KOPT-K1 (cell line): ENCODE data around the gene ALPI.
"Not testable (repeated sequence)": the region's sequence is repeated elsewhere in the genome, so short reads cannot be mapped to it uniquely, and the experiment has no call there.

Experiments used
- H3K27ac ChIP-seq: fragments of 200-600 bp; sonication (generic); 2 replicates; pipeline ENCODE4 v1.5.1; 2016; ENCODE audit warnings: antibody characterized with exemption, mild to moderate bottlenecking, low read depth, low read length; ENCODE audit not compliant: poor library complexity, severe bottlenecking
- H3K36me3 ChIP-seq: fragments of 200-600 bp; sonication (generic); 2 replicates; pipeline ENCODE4 v1.5.1; 2017; ENCODE audit warnings: antibody characterized with exemption, mild to moderate bottlenecking, low read length, moderate library complexity; ENCODE audit not compliant: insufficient read depth
- H3K9me3 ChIP-seq: fragments of 200-600 bp; sonication (generic); 2 replicates; pipeline ENCODE4 v1.5.1; 2017; ENCODE audit warnings: antibody characterized with exemption, low read length, mild to moderate bottlenecking; ENCODE audit not compliant: insufficient read depth, poor library complexity, severe bottlenecking

ALPI gene

GRCh38 chr2:232434563-232435374 lies 21.2 kb upstream of the ALPI start:
- Histone ChIP-seq H3K9me3 (no peaks in the 10 kb centered on the region), H3K27ac (no peak overlapping the region), H3K36me3 (no peaks in the 10 kb centered on the region)

GRCh38 chr2:232435375-232435648 lies 20.6 kb upstream of the ALPI start:
- H3K36me3 ChIP-seq, result no peaks in the 10 kb centered on the region
- no peaks in the 10 kb centered on the region for H3K9me3 ChIP-seq
- H3K27ac ChIP-seq, result no peak overlapping the region

DNA sequence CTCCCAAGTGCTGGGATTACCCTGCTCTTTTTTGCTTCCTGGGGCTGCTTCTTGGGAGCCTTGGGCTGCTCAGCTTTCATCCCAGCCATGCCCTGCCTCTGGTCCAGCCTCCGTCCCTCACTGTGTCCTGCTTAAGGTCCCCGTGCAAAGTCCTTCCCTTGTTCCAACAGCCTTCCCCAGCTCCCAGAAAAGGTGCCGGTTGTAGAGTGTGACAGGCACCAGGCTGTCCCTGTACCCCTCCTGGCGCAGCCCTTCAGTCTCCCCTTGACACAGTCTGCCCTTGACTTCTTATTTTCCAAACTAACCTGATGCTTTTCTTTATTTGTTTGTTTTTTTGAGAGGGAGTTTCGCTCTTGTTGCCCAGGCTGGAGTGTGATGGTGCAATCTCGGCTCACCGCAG lies 20.1 kb upstream of the ALPI start:
- Histone ChIP-seq H3K36me3 (no peaks in the 10 kb centered on the region), H3K9me3 (no peaks in the 10 kb centered on the region), H3K27ac (no peak overlapping the region)

DNA sequence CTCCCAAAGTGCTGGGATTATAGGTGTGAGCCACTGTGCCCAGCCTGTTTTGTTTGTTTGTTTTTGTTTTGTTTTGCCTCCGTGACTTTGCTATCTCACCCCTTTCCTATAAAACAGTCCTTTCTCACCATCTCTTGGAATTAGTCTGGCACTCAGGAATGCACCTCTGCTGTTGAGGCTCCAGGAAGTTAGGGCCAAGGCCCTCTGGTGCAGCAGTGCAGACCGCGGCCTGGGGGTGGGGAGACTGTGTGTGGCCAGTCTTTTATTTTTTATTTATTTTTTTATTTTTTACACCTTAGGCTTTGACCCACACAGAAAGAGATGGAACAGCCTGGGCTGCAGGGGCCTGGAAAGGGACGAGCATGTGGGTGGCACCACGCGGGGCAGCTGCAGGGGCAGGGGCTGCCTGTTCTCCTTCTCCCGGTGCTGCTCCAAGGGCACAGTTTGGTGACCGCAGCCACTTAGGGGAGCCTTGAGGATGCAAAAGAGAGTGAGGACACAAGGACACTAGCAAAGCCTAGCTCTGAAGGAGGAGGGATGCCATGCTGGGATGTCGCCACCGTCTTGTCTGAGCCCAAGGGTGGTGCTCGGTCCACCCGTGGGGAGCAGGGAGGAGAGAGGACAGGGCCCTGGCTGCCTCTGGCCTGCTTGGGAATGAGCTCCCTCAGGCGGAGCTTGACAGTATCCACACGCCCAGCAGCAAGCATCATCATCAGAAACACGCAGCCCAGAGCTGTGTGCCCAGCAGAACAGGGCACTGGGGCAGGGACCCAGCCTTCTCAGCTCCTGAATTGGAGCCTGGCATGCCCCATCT lies 19.4 kb upstream of the ALPI start:
- Histone ChIP-seq H3K9me3 (no peaks in the 10 kb centered on the region), H3K36me3 (no peaks in the 10 kb centered on the region), H3K27ac (no peak overlapping the region)

GRCh38 chr2:232437195-232437571 lies 18.8 kb upstream of the ALPI start:
- no peak overlapping the region for H3K27ac ChIP-seq
- H3K9me3 ChIP-seq, result no peaks in the 10 kb centered on the region
- H3K36me3 ChIP-seq, result no peaks in the 10 kb centered on the region

DNA sequence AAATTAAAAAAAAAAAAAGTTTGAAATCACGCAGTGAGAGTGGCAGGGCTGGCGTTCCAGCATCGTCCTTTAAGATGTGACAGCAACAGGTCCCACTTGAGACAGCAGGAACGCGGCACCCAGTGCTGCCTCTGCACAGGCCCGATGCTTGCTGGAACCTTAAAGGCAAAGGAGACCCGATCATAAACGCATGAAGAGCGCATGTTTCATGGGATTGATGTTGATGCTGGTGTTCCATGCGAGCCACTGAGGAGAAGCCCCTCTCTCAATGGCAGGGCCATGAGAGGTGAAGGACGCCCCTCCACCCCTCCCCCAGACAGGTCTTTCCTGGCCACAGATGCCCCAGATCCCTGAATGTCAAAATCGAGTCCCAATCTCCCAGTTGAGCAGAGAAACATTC lies 17.9 kb upstream of the ALPI start:
- Histone ChIP-seq H3K9me3 (no peaks in the 10 kb centered on the region), H3K27ac (no peak overlapping the region), H3K36me3 (no peaks in the 10 kb centered on the region)

DNA sequence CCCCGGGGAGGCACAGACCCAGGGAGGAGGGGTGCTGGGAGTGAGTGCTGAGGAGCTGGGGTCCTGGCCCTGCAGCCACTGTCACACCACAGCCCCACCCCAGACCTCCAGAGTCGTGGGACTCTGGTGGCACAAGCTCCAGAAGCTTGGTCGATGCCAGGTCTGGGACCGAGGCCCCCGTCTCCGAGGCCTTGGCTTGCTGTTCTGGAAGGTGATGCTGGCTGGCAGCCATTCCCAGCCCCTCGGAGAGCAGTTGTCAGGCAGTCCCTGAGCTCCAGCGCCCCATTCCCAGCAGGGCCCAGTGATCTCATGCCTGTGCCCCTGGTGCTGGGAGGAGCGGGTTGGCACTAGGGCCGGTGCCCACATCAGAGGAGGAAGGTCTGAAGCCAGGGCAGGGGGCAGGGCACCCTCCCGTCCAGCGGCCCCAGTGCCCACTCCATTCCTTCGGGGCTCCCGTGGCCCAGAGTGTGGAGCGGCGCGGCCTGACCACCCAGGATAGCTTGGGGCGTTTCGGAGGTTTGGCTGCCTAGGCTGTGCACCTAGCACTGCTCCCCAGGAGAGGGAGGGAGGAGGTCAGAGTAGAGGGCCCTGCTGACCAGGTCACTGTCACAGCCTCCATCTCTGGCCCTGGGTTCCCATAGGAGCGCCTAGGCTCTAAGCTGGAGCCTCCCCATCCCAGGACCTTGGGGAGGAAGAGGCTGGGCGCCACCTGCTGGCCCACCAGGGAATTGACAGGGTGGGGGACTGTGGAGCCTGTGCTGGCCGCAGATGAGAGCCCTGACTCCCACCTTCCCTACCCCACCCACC lies 16.8 kb upstream of the ALPI start:
- Histone ChIP-seq H3K36me3 (no peaks in the 10 kb centered on the region), H3K9me3 (no peaks in the 10 kb centered on the region), H3K27ac (no peak overlapping the region)

- Histone ChIP-seq H3K36me3 (no peaks in the 10 kb centered on the region), H3K9me3 (no peaks in the 10 kb centered on the region), H3K27ac (no peak overlapping the region)
Observed at GRCh38 chr2:232439758-232440135, 16.2 kb upstream of the ALPI start.

DNA sequence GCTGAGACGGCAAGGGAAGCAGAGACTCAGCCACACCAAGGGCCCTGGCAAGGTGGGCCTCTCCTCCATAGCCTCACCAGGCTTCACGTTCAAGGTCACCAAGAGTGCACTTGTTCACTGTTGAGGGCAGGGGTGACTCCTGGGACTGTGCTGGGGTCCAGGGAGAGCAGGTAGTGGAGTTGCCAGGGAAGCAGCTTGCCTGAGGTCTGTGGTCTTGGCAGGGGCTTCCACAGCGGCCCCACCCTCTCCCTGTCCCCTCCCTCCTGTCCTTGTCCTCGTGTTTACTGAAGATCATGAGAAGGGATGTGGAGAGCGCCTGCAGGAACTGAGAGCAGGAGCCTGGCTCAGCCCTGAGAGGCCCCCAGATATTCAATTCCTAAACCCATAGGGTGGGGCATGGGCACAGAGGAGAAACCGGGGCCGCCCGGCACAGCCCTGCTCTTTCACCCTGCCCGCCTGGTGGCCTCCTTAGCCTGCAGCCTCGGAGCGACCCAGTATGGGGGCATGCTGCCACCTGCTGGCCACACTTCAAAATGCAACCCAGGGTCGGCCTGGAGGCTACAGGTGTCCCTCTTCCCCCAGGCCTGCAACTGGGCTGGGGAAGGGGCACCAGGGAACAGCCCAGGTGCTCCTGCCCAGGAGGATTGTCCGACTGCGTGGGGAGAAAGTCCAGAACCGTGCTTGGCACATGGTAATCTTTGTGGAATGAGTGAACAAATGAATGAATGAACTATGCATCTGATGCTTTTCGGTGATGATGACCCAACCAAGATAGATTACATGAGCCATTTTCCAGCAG lies 15.5 kb upstream of the ALPI start:
- H3K36me3 ChIP-seq, H3K9me3 ChIP-seq, H3K27ac ChIP-seq: not testable (repeated sequence)

- no peaks in the 10 kb centered on the region for H3K36me3 ChIP-seq
- H3K27ac ChIP-seq, result no peak overlapping the region
- no peaks in the 10 kb centered on the region for H3K9me3 ChIP-seq
Observed at GRCh38 chr2:232441147-232441651, 14.8 kb upstream of the ALPI start.

DNA sequence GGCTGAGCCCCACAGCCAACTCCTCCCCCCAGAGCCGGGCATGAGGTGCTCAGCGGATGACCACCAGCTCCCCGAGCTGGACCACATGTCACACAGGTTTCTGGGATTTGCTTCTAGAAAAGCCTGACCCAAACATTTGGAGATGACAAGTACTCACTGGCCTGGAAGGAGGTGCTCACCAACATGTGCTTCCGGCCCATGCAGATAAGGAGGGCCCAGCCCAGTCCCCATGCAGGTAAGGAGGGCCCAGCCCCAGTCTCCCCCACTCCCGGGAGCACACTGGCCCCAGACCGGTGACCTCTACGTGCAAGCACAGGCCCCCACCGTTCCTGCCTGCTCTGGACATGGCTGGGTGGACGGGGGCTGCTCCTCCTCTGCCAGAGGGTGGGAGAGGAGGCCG lies 14.0 kb upstream of the ALPI start:
- not testable (repeated sequence) for H3K9me3 ChIP-seq, H3K27ac ChIP-seq, H3K36me3 ChIP-seq

DNA sequence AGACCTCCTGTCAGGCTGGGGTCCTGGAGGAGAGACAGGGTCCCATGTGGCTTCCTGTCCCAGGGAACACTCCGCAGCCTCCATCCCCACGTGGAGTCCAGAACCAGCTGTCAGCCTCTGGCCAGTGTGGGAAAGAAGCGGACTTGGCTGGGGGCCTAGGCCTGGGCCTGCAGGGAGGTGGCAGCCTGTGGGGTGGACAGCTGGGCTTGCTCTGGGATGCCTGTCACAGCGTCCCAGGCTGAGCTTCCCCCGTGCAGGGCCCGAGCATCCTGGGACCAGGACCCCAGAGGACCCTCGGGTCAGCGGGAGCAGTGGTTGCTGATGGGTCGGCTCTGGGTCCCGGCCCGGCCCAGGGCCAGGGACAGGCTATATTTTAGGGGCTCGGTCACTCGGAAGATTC lies 13.5 kb upstream of the ALPI start:
- H3K36me3 ChIP-seq, H3K9me3 ChIP-seq, H3K27ac ChIP-seq: not testable (repeated sequence)

- not testable (repeated sequence) for H3K9me3 ChIP-seq, H3K36me3 ChIP-seq, H3K27ac ChIP-seq
Observed at GRCh38 chr2:232443047-232443446, 12.9 kb upstream of the ALPI start.

GRCh38 chr2:232443669-232444408 lies 12.1 kb upstream of the ALPI start:
- not testable (repeated sequence) for H3K27ac ChIP-seq, H3K36me3 ChIP-seq, H3K9me3 ChIP-seq
